ENCODE measurements around the gene LAYN.
A peak's percentile ranks its signal among the peaks of the same experiment; 100 is the strongest.

LAYN gene, protein sequence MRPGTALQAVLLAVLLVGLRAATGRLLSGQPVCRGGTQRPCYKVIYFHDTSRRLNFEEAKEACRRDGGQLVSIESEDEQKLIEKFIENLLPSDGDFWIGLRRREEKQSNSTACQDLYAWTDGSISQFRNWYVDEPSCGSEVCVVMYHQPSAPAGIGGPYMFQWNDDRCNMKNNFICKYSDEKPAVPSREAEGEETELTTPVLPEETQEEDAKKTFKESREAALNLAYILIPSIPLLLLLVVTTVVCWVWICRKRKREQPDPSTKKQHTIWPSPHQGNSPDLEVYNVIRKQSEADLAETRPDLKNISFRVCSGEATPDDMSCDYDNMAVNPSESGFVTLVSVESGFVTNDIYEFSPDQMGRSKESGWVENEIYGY

DNA sequence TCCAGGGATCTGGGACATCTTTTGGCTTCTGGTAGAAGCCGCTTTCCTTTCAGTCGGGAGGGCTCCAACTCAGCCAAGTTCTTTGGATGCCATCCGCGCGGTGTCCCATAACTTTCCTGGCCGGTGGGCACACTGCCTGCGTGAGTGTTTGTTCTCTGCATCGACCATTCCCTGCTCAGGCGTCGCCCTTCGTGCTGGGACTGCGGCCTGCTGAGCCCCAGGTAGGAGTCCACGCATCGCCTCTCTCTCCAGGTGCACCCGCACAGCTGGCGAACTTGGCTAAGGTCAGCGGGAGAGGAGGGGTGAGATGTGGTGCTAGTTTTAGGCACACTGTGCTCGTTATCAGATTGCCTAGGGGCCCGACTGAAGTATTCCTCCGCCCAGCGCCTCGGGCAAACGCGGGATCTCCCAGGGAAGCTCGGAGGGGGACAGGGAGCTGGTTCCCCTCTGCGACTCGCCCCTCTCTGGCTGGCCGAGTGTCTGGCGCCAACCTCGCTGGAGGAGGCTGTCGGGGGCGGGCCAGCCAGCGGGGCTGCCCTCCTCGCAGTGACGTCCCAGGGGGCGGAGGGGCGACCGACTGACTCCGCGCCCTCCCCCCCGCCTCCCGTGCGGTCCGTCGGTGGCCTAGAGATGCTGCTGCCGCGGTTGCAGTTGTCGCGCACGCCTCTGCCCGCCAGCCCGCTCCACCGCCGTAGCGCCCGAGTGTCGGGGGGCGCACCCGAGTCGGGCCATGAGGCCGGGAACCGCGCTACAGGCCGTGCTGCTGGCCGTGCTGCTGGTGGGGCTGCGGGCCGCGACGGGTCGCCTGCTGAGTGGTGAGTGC is at the start of gene LAYN:
LAYN (plus strand) TSS at position 607 of the 823 bp plus-strand sequence; CDS start at position 731, 124 bp downstream.
- peak in 1 of 2 experiments; percentile 84 for DNase-seq

DNA sequence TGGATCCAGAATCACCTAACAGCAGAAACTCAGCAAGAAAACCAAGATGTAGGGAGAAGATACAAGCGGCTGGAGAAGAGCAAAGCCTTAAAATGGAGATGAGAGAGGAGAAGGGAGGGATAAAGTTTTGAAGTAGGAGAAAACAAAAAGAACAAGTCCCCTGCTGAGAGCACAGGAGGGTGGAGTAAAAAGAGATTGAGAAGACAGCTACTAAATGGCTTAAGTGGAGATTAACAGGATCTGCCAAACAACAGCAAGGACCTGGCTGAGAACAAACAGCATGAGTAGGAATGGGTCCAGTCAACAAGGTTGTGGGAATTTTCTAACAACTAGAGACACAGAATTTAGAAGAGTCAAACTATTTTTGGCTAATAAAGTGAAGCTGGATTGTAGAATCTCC is 46.5 kb upstream of the LAYN start:
- DNase-seq: no peak

DNA sequence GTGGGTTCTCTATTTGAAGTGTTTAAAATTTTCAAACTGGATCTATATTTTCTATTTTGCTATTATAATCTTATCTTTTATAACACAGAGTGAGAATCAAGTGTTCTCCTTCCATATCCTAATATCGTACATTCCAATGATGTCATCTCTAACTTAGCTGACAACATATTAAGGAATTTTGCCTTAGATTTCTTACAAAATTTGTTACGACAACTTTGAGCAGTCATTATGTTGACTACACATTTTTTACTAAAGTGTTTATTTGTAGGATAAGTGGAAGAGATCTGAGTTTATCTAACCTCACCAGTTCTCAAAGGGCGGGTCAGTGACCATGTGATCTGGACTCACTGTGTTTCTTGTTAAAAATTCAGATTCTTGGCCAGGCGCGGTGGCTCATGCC is 41.0 kb upstream of the LAYN start:
- DNase-seq: no peak

DNA sequence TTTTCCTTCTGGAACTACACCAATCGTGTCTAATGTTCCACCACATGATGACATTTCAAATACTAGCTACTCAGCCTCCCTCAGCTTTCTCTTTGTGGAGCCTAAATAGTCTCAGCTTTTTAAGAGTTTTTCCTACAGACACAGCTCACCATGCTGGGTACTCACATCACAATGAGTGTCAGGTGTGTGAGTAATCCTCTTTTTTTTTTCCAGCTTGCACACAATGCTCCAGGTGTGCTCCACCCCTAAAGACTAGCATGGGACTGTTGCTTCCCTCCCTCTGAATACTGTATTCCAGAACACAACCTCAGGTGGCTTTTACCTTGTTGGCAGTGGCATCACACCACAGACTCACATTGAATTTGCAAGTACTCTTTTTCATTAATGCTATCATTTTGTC is 40.0 kb upstream of the LAYN start:
- no peak for DNase-seq

DNA sequence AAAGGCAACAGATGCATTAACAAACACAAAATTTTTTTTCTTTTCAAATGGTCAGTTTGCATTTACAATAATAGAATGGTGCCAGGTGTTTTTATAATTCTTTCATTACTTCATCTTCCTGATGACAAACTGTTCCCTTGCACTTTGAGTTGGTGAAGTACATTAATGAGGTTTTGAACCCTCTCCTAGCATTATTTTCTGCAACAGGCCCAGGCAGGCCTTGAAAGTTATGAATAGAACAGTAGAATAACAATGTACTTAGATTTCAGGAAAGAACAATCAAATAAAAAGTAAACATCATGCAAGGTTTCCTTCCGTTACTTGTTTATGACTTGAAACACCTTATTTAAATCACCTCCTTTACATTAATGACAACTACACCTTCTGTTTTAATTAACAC is 37.9 kb upstream of the LAYN start:
- DNase-seq: no peak

DNA sequence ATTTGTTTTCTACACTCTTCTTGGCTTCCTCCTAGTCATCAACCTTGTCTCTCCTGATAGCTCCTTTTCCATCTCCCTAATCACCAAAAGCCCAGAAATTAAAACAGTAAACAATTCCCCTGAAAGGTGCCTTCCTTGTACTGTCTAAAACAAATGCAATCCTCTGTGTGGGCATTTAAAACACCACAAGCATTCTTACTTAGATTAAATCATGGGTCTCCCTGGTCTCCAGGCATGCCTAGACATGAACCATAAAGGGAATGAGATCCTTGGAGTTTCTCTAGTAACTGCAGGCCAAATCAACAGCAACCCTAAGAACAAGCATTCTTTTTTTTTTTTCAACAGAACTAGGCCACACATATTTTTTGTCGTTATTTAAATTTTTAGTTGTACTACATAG is 30.2 kb upstream of the LAYN start:
- DNase-seq: peak in 1 of 2 experiments; percentile 33

DNA sequence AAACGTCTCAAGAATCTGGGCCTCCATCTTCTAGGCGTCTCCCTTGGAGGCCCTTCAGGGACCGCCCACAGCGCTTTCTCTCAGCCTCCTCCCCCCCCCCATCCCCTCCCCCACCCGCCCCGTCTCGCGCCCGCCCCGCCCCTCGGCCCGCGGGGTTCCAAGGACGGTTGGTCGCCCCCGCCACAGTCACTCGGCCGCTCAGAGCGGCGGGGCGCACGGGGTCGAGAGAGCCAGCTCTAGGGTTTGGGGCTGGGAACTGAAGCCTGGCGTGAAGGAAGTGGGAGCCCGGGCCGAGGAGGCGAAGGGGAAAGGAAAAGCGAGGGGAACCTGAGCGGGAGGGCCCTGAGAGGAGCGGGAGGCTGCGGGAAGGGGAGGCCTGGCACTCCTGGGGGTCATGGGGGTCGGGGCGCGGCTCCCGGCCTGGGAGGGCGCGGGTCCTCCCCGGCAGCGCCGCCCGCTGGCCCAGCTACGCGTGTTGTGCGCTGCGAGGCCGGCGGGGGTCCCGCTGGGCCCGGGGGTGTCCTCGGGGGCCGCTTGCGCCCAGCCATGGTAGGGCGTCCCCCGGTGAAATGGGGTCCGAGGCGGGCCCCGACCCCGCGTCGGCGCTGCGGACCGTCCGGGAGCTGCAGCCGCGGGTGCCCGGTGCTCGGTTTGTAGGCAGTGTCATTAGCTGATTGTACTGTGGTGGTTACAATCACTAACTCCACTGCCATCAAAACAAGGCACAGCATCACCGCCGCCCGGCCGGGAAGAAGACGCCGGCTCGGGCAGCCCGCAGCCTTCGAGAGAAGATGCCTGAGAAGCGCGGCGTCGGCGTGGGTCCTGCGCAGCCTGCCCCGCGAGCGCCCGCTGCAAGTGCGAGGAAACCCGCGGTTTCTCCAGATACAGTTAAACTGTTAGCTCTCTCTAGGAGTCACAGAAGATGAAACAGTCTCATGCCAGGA is 28.0 kb upstream of the LAYN start, which contains the start of gene BTG4:
BTG4 (minus strand) TSS at position 91 of the 944 bp plus-strand sequence. CDS start 13,610 bp downstream, outside the sequence.
- peak; percentile 38 to 90 for DNase-seq

DNA sequence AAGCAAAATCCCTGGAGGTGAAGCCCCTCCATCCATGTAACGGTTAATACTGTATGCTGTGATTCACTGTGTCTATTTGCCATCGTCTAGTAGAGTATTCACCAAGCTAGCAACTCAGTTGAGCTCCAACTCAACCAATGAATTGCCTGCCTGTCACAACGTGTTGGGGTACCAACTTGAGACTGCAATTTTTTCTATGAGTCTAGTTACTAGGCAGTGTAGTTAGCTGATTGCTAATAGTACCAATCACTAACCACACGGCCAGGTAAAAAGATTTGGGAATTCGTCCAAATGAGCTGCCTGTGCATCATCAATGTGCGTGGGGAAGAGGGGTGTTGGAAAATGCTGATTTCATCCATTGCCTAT is 27.3 kb upstream of the LAYN start:
- DNase-seq: no peak

DNA sequence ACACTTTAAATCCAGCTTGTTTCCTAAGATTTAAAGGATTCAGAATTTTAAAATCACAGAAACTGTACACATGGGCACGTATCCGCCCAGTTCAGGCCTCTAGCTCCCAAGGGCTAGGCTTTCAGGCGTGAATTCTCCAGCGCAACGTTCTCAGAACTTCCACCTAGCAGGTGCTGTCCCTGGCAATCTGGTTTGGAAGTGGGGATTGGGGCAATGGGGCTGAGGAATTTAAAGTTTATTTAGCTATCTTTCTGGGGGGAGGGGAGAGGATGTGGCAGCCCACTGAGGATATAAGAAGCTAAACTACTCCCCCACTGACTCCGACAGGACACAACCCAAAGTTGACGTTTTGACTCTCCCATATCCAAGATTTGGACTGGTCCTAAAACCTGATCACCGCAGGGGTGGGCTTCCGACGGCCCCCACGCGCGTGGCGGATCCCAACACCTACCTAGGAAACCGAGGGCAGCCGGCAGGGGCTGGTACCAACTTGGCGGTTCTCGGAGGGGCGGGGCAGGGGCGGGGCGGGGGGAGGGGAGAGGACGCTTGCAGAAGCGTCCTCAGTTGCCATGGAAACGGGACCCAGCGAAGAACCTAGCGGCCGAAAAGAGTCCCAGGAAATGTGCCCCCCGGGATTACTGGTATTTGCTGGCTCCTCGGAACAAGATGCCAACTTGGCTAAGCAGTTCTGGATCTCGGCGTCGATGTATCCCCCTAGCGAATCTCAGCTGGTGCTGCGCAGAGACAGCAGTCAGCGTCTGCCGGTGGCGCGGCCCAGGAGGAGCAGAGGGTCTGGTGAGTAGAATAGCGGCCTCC is 26.1 kb upstream of the LAYN start, which contains the start of gene HOATZ:
HOATZ (plus strand) TSS at position 563 of the 816 bp plus-strand sequence; CDS start at position 570, 7 bp downstream.
- peak in 1 of 2 experiments; percentile 58 for DNase-seq

DNA sequence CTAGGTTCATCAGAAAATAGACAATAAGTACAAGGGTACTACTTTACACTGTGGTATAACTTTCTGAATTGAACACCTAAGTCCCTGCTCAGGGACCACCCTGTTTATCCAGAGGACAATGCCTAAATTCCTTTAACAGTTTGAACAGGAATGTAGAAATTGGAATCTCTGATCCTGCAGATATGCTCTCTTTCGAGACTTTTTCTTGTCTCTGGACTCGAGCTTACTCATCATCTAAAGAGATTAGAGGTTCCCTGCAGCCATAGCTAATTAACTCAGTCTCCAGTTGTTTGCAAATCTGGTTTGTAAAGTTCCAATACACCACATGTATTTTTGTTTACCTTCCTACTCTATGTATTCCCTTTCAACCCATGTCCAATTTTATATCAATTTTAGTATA is 24.9 kb upstream of the LAYN start:
- DNase-seq: no peak

DNA sequence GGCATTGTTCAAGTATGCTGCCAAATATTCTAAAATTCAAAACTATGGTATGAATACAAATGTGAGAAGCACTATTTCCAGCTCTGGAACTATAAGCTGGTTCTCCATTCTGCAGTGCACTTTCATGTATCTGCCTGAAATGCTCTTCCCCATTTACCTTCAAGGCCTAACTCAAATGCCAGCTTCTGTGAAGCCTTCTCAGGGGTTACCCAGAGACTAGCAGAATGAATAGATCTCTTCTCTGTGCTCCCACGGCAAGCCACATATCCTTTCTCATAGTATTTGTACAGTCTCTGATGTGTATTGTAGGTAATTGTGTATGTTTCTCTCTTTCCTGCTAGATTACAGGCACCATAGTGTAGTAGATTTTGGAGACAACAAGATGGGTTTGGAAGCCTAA is 21.9 kb upstream of the LAYN start:
- no peak for DNase-seq

DNA sequence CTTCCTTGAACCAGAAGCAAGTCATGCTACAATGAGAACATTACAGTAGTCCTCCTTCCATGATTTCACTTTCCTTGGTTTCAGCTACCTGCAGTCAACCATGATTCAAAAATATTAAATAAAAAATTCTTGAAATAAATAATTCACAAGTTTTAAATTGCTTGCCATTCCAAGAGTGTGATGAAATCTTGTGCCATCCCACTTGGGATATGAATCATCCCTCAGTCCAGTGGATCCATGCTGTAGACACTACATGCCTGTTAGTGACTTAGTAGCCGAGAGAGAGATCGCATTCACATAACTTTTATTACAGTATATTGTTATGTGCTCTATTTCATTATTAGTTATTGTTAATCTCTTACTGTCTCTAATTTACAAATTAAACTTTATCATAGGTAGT is 20.0 kb upstream of the LAYN start:
- DNase-seq: no peak

DNA sequence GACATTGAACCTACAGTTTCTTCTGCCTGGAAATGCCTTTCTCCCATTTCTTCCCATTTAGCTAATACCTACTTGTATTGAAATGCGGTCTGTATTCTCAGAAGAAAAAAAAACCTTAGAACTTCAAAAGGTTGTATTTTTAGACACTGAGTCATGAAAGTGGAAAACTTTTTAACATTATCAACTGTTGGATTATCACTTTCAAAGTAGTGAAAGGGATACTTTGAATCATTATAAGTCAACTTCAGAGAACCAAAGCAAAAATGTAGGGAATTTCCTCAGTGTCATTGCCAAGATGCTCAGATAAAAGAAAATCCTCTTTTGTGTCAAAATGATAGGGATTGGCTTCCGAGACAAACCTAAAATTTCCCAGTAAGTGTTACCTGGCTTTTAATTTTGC is 19.4 kb upstream of the LAYN start:
- DNase-seq: no peak

DNA sequence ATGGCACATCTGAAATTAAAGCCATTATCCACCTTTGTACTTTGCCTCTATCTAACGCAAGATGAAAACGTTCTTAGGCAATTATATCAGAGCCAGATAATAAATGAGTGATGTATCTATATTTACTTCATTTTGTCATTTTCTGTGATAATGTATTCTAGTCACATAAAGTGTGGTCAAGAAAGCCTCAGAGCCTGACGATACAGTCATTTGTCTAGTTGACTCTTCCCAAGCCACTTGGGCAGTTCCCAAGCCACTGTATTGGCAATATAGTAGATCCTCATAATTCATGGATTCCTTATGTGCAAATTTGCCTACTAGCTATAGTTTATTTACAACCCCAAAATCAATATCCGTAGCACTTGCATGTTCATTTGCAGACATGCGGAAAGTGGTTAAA is 18.1 kb upstream of the LAYN start:
- DNase-seq: no peak

DNA sequence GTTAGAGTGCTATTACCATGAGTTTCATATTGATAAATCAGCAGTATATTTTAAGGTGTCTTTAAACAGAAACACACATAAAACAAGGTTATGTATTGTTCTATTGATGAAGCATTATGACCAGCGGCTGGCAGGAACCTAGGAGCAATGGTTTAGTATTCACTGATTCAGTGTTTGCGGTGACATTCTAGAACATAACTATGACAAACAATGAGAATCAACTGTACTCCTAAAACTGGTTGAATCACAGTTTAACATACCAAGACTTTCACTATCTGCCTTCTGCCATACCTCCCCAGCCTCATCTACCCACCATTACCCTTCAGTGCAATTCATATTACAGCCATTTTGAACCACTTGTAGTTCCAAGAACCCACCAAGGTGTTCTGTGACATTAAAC is 17.2 kb upstream of the LAYN start:
- no peak for DNase-seq

DNA sequence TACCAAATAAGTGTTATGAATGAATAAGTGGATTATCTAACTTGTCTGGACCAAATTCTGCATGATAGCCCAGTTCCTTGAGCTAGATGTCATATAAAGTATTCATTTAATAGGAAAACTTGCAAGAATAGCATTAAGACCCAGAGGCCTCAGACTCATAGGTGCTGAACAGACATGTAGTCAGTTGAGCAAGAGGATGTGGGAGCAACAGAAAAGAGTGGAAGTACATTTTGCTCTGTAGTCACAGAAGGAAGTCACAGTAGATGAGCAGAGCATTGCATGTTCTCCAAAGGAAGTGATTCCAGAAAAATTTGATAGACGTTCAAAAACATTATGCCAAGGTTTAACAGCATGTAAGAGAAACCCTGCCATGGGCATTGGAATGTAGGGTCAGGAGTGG is 16.5 kb upstream of the LAYN start:
- no peak for DNase-seq

DNA sequence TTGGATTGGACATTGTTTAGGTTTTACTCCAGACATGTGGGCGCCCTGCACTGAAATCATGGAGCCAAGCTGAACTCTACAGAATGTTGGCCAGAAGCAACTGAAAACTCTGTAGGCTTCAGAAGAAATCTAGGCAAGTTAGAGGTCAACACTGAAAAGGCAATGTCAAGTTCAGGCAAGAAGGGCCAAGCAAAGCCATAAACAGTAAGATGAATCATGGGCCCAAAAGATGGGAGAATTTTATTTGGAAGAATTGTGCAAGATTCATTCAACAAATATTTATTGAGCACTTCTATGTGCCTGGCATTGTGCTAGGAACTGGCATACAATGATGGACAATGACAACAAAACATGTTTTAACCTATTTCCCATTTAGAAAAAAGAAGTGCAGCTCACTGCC is 15.1 kb upstream of the LAYN start:
- DNase-seq: no peak

DNA sequence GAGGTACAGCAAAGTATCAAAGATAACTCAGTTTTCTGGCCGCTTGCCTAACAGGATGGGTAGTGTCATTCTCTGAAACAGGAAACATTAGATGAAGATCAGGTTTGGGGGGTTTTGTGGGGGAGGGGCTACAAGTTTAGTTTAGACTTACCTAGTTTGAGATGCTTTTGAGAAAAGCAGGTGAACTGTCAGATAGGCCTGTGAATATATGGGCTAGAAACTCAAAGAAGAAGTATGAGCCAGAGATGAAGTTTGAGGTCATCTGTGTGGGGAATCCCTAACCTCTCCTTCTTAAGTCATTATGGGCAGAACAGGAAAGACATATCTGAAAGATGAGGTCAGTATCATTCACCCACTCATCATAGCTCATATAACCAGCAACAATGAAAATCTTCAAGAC is 14.0 kb upstream of the LAYN start:
- no peak for DNase-seq

DNA sequence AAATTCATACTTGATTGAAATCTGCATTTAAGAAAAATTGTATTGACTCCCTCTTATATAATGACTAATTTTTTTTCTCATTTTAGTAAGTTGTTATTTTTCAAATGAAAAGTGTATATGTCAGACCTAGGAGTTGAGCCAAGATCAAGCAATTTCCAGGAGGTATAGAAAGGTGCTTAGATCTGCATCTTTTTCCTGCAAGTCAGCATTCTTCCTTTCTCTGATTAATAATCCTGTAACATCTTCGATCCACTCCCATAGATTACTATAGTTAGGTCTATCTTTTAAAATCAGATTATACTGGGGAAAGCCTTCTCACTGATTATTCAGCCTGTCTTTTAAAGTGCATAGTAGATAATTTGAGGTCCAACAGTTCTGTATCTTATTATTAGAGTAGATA is 13.2 kb upstream of the LAYN start:
- no peak for DNase-seq

DNA sequence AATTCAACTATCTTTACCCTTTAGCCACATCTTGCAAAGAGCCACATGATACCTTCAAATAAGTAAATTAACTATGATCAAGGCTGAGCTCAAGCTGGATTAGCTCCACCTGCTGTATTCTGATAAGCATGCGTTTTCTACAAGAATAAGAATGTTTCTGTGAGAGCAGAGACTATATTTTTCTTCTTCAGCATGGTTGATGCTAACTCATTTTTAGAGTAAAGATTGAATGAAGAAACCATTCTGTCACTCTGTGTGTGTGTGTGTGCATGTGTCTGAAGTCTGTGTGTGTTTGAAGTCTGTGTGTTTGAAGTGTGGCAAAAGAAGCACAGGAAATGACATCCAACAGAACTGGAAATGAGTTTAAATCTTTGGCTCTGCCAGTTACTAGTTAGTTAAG is 12.0 kb upstream of the LAYN start:
- no peak for DNase-seq

DNA sequence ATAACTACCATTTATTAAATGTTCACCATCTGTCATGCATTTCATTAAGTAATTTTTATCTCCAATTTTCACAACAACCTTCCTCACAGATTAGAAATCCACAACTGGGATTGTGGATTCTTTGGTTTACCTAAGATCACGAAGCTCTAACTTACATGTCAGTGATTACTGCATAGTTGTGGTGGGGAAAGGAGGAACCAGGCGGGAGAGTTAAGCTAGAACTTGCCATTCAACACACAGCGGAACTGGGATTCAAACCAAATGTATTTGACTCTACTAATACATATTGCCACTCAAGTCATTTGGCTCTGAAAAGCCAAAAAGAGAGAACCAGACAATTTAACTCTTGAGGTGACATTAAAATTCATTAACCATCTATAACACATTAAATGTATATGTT is 10.4 kb upstream of the LAYN start:
- DNase-seq: no peak

DNA sequence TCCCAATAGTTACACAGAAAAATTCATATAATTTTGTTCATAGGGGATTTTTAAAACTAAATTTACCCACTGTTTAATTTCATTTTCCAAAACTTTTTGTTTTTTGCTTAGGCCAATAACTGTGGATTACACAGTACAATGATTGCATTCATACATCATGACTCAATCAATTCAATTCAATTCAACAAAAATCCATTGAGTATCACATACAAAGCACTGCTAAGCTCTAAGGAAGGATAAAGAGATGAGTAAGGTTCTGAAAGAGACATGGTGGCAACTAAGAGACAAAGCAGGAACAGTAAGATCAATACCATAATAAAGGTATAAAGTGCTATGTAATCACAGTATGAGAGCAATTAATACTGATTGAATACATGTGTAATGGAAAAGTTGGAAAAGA is 9.4 kb upstream of the LAYN start:
- DNase-seq: no peak
